Brain microvascular endothelial cell (primary cell): Measurements from ENCODE around the gene RINT1.

Experiments
- DNase-seq: peaks from one replicate; pipeline ENCODE4 v3.0.0-alpha.2; 2020
- H3K27ac ChIP-seq: fragments of 250-450 bp; sonication (Bioruptor Pico); 2 replicates; pipeline ENCODE4 v1.5.1; 2020; ENCODE audit warnings: mild to moderate bottlenecking, moderate library complexity
- H3K27me3 ChIP-seq: fragments of 250-450 bp; sonication (Bioruptor Pico); replicated peaks from 2 replicates; pipeline ENCODE4 v1.5.1; 2020; ENCODE audit warnings: mild to moderate bottlenecking
- H3K36me3 ChIP-seq: fragments of 250-450 bp; sonication (Bioruptor Pico); replicated peaks from 2 replicates; pipeline ENCODE4 v1.5.1; 2020; ENCODE audit warnings: mild to moderate bottlenecking
- H3K4me3 ChIP-seq: 2 replicates; pipeline ENCODE4 v1.5.1; 2011; ENCODE audit warnings: low read depth, mild to moderate bottlenecking, control low read depth, low read length, moderate library complexity
- CTCF ChIP-seq: IDR thresholded peaks from 2 replicates; pipeline ENCODE4 v1.5.1; 2011; ENCODE audit warnings: low read depth, mild to moderate bottlenecking, moderate library complexity, low read length, control low read depth, inconsistent platforms; ENCODE audit errors: missing control alignments
- in situ Hi-C: cut with HindIII; loops from 2 replicates; pipeline ENCODE4 v1.10.0; 2017; ENCODE audit warnings: low sequenced_read_pairs, low pct_ligation_motif_present

The RINT1 gene

GRCh38 chr7:105612806-105613205 is 80.8 kb downstream of the RINT1 start:
- Histone ChIP-seq H3K36me3 (peaks cover 3% of the 10 kb centered on the region), H3K4me3 (no peak overlapping the region), H3K27ac (no peak overlapping the region), H3K27me3 (no peaks in the 10 kb centered on the region)
- in situ Hi-C loops, result no loop called here
- no peak for DNase-seq
- no peak for TF ChIP-seq CTCF

GRCh38 chr7:105613611-105614330 is 81.8 kb downstream of the RINT1 start:
- Histone ChIP-seq H3K4me3 (no peak overlapping the region), H3K27me3 (no peaks in the 10 kb centered on the region), H3K27ac (no peak overlapping the region), H3K36me3 (peaks cover 3% of the 10 kb centered on the region)
- no peak for DNase-seq
- in situ Hi-C loops, result no loop called here
- no peak for TF ChIP-seq CTCF

GRCh38 chr7:105614341-105614840 is 82.4 kb downstream of the RINT1 start:
- in situ Hi-C loops, result no loop called here
- no peak overlapping the region for H3K4me3 ChIP-seq
- H3K27ac ChIP-seq, result no peak overlapping the region
- H3K27me3 ChIP-seq, result no peaks in the 10 kb centered on the region
- no peak for TF ChIP-seq CTCF
- no peak for DNase-seq
- H3K36me3 ChIP-seq, result peaks cover 3% of the 10 kb centered on the region
